Activated CD8-positive, alpha-beta memory T cell treated with anti-CD3 and anti-CD28 coated beads, Interleukin-2, amount 50 U/mL, for 48 hours (primary cell): ENCODE data around the gene AP1M2.
"Not testable (repeated sequence)": the region's sequence is repeated elsewhere in the genome, so short reads cannot be mapped to it uniquely, and the experiment has no call there.

Experiments used
- DNase-seq: peaks from one replicate; pipeline ENCODE4 v3.0.0-alpha.2; 2020

The AP1M2 gene

DNA sequence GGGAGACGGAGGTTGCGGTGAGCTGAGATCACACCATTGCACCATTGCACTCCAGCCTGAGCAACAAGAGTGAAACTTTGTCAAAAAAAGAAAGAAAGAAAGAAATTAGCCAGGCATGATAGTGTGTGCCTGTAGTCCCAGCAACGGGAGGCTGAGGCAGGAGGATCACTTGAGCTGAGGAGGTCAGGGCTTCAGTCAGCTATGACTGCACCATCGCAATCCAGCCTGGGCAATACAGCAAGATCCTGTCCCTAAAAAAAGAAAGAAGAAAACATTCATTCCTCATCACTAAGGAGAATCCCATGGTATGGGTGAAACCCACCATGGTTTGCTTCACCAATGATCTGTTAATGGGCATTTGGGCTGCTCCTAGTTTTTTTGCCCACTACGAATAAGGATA lies 13.0 kb upstream of the AP1M2 start:
- no peak for DNase-seq

- no peak for DNase-seq
Measured at GRCh38 chr19:10593820-10594637, 6.9 kb upstream of the AP1M2 start.

GRCh38 chr19:10593148-10593547 lies 6.0 kb upstream of the AP1M2 start:
- no peak for DNase-seq

DNA sequence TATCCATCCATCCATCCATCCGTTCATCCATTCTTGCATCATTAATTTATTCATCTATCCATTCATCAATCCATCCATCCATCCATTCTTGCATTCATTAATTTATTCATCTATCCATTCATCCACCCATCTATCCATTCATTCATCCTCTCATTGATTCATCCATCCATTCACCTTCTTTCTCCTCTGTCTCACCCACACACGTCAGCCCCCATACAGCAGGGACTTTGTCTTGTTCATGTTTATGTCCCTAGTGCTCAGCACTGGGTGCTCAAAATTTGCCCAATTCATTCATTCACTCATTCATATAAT lies 683 bp upstream of the AP1M2 start:
- no peak for DNase-seq

- DNase-seq = no peak
Measured at GRCh38 chr19:10586396-10586795, 716 bp downstream of the AP1M2 start.

GRCh38 chr19:10583036-10583776 lies 3.9 kb downstream of the AP1M2 start:
- no peak for DNase-seq

DNA sequence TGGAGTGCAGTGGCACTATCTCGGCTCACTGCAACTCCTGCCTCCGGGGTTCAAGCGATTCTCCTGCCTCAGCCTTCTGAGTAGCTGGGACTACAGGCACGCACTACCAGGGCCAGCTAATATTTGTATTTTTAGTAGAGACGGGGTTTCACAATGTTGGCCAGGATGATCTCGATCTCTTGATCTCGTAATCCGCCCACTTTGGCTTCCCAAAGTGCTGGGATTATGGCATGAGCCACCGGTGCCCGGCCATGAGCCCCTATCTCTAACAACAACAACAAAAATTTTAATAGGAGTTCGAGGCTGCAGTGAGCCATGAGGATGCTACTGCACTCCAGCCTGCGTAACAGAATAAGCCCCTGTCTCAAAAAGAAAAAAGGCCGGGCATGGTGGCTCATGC lies 5.0 kb downstream of the AP1M2 start:
- no peak for DNase-seq

DNA sequence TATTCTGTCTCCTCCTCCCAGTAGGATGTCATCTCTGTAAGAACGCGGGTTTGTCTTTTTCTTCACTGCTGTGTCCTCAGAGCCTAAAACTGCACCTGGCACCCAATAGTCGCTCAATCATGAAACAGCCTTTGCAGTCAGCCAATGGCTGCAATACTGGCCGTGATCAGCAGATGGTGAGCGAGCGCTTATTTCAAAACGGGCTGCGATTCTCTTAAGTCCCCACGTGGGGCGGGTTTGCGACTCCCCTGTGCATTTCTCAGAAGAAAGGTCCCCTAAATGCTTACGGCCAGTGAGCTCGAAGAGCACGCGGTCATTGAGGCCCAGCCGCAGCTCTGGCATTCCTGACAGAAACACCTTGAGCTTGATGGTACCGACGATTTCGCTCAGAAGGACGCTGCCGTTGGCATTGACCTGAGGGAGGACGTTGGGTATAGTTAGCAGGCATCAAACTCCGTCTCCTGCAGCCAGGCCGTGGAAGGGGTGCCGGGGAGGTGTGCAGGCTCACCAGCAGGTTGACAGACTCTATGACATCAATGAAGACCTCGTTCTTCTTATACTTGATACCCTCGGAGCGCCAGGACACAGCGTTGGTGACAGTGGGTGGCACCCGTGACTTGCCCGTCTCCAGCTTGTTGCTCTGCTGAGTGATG lies 6.0 kb downstream of the AP1M2 start:
- DNase-seq = peak; percentile 93

DNA sequence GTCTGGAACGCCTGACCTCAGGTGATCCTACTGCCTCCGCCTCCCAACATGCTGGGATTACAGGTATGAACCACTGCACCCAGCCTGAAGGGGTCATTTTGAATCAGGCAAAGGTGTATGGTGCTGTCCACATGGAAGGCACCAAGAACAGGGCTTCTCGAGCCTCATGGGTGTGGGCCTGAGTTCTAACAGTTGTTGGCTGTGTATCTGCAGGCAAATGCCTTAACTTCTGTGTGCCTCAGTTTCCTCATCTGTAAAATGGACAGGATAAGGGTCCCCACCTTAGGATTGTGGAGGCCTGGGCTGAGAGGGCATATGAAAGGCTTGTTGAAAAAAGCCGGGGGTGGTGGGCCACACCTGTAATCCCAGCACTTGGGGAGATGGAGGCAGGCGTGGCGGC lies 9.2 kb downstream of the AP1M2 start:
- no peak for DNase-seq

DNA sequence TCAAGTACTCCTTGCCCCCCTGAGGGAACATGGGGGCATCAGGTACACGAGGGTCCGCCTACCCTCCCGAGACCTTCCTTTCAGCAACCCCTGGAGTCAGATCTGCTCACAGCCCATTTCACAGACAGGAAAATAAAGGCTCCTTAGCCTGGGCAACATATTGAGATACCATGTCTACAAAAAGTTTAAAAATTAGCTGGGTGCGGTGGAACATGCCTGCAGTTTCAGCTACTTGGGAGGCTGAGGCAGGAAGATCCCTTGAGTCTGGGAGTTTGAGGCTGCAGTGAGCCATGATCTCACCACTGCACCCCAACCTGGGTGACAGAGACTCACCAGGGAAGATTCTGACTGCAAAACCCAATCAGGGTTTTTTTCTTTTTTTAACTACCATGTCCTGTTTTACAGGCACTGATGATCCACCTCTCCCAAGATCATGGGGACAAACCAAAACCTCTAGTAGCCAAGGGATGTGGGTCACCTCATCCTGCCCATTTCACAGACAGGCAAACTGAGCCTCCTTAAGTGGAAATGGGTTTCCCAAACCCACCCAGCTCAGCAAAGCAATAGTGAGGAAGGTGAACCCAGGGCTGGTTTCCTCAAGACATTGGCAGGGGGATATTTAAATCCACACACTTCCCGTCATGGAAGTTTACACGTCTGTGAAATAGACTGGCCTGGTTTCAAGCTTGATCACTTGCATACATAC lies 11.9 kb downstream of the AP1M2 start:
- no peak for DNase-seq

DNA sequence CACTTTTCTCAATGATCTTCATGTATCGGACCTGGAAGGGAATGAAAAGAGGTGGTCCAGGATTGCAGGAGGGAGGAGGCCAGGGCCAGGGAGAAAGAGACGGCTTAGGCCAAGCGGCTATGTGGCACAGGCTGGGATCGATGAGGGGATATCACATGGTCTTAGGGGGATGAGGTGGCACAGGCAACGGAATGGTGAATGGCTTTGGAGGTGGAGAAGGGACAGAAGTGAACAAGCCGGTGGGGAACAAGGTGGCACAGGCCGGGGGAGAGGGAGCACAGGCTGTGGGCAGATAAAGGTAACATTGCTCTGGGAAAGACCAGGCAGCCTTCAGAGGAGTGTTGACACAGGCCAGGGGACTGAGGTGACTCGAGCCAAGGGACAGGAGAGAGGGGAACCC lies 12.7 kb downstream of the AP1M2 start:
- DNase-seq = no peak

DNA sequence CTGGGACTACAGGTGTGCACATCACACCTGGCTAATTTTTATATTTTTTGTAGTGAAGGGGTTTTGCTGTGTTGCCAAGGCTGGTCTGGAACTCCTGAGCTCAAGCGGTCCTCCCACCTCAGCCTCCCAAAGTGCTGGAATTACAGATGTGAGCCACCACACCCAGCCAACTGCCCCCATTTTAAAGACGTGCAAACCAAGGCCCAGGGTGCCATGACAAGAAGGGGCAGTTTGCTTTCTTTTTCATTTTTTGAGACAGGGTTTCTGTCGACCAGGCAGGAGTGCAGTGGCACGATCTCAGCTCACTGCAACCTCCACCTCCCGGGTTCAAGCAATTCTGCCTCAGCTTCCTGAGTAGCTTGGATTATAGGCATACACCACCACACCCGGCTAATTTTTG lies 13.3 kb downstream of the AP1M2 start:
- DNase-seq = not testable (repeated sequence)

DNA sequence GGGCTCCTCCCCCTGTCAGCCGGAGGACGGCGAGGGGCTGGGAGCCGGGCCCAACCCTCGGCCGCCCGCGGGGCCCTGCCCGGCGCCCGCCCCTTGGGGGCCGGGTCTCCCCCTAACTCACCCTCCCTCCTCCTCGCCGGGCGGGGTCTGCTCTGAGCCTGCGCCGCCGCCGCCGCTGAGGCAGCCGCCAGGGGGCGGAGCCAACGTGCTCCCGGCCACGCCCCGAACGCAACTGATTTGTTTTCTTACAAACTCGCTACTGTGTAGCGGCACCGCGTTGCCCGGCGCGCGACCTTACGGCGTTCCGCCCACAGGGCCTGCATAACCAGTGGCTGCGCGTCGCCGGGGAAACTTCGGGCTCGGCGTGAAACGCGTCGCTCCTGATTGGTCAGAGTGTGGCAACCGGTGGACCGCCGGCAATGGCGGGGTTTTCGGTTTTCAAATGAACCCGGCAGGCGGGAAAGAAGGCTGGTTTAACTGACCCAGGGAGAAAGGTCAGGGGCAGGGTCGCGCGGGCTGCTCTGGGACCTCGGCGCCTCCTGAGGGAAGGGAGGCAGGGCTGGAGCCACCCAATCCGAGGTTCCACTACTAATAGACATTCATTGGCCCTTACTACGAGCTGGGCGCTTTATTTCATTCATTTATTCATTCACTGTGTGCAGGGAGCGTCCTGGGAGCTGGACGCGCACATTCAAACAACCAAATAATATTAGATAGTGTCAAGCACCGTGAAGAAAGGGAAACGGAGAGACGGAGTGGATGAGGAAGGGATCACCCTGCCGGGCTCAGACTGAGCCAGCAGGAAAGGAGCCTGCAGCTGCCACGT lies 18.1 kb downstream of the AP1M2 start, which contains the start of gene CDKN2D:
CDKN2D (minus strand) TSS at position 154 of the 826 bp plus-strand sequence. CDS start 326 bp downstream, outside the sequence.
- DNase-seq = peak; percentile 99

GRCh38 chr19:10568062-10568825 lies 18.9 kb downstream of the AP1M2 start:
- DNase-seq = peak; percentile 82

DNA sequence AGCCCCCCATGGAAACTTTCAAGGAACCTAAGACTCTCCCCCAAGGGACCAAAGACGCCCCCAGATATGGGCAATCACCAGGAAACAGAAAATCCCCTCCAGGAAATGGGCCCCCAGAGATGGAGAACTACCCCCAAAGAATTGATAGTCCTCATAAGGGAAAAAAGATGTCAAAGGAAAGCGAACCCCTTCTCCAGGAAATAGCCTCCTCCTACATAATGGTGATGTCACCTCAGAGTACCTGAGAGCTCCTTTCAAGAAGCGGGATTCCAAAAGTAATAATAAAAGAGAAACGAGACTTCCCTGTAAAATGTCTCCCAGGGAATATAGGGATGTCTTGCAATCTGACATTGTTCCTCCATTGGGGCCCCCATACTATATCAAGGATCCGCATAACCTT lies 19.5 kb downstream of the AP1M2 start:
- no peak for DNase-seq

DNA sequence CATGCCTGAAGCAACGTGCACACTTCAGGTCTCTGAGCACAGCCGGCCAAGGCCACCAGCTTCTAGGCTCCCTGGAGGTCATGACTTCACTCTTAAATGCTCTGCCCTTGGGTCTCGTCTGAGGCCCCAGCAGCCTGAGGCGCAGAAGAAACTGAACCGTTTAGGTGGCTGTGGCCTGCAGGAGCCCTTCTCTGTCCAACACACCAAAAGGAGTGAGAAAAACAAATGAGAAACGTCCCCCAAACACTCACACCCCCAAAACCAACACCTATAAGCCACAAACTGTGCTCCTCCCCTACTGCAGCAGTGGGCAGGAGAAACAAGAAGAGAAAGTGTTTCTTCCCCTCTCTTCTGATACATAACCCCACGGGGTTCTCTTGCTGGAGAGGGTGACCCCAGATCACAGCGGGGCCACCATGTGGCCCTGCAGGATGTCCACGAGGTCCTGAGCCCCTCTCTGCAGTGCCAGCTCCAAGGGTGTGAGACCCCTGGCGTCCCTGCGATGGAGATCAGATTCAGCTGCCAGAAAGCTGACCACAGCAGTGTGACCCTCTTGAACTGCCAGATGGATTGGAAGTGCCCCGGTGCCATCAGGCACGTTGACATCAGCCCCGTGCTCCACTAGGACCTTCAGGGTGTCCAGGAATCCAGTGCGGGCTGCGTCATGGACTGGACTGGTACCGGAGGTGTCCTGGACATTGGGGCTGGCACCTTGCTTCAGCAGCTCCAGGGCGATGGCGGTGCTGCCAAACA lies 20.3 kb downstream of the AP1M2 start:
- peak; percentile 78 for DNase-seq

GRCh38 chr19:10566408-10566657 lies 20.8 kb downstream of the AP1M2 start:
- no peak for DNase-seq

DNA sequence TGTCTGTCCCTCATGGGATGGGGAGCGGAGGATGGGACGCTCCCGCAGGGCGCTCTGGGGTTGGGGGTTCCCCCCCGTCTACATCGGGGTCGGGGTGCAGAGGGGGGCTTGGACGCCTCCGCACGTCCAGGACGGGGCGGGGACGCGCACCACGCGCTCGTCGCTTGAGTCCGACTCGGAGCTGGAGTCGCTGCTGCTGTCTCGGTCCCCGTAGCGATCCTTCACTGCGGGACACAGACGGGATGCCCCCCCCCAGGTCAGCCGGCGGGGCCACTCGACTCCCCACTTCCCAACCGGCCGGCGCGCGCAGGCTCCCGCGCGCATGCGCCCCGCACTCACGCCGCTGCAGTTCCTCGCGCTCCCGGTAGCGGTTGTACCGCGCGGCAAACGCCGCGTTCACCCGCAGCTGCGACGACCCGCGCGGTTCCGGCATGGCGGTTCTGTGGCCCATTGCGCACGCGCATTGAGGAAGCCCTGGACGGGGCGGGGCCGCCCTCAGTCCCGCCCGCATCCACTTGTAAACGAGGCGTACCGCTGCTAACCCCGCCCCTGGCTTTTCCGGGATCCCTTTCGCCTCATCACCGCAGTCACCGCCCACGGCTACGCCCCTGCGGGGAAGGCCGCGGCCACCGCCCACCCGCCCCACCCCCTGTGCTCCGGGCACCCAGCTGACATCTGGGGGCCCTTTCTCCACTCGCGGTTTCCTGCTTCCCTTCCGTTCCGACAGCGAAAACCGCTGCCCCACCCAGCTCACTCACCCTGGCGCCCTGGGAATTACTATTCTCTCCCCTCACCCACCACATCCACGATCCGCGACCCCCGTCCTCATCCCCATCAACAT lies 21.3 kb downstream of the AP1M2 start, which contains the start of gene KRI1:
KRI1 (minus strand) TSS at position 444 of the 841 bp plus-strand sequence; CDS start at position 433, 11 bp downstream.
- DNase-seq = peak; percentile 99

GRCh38 chr19:10565028-10565566 lies 22.0 kb downstream of the AP1M2 start:
- DNase-seq = peak; percentile 77

GRCh38 chr19:10562609-10563008 lies 24.5 kb downstream of the AP1M2 start:
- no peak for DNase-seq
